ENCODE measurements around the gene TTLL7.
A peak's percentile ranks its signal among the peaks of the same experiment; 100 is the strongest.

The TTLL7 gene

DNA sequence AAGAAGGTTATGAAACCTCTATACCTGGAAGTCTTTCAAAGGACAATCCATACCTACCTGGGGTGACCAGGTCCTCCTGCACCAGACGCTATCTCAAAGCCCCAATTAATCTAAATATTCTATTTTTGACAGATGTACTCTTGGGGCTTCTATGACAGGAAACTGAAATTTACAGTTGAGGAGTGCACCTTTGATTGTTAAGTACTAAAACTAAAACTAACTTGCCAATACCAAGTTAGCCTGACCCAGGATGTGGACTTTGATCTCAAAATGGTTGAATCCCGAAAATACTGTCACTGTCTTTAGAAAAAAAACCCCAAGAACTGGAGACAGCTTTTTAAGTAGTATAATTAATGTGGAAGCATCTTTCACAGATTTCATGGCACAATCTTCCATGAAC lies 162.4 kb downstream of the TTLL7 start:
- ATAC-seq (replicated peaks) (no peak), DNase-seq (no peak)
- no peak overlapping the region for H3K27ac Mint-ChIP-seq
- H3K27me3 Mint-ChIP-seq = peaks cover 6 to 17% of the 10 kb centered on the region in 2 donors
- H3K36me3 Mint-ChIP-seq (ENCODE audit: insufficient read depth) = no peaks in the 10 kb centered on the region
- no peaks in the 10 kb centered on the region for H3K9me3 Mint-ChIP-seq
- H3K4me3 Mint-ChIP-seq = no peak overlapping the region
- no peaks in the 10 kb centered on the region for H3K4me1 Mint-ChIP-seq (ENCODE audit: low read depth in 2 of 2)

DNA sequence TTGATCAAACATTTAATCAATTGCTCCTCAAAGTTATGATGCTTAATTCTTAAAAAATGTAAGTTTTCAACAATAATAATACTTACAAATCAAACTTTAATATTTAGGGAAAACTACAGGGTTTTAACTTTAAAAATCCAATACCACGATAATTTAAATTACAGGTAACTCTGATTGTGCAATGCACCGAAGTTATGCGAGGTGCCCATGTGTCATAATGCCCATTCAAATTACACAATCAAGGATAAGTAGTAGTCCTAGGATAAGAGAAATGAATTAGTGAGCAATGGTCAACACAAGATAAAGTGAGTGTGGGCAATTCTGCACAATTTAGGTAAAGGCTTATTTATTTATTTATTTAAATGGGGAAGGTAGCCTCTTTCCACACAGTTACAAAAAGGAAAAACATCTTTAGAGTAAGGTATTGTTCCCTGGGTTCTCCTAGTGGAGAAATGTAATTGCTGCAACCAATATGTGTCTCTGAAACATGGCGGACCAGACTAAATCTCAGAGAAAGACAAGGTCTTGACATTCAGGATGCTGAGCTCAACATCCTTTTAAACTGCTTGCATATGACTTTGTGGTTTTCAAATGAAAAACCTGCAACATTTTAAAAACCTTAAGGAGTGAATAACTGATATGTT lies 164.2 kb downstream of the TTLL7 start:
- Mint-ChIP-seq H3K27ac (no peak overlapping the region), H3K36me3 (ENCODE audit: insufficient read depth) (no peaks in the 10 kb centered on the region), H3K9me3 (no peaks in the 10 kb centered on the region), H3K4me3 (no peak overlapping the region), H3K27me3 (peaks cover 8 to 27% of the 10 kb centered on the region in 2 donors), H3K4me1 (ENCODE audit: low read depth in 2 of 2) (no peaks in the 10 kb centered on the region)
- ATAC-seq (replicated peaks) (no peak), DNase-seq (no peak)

DNA sequence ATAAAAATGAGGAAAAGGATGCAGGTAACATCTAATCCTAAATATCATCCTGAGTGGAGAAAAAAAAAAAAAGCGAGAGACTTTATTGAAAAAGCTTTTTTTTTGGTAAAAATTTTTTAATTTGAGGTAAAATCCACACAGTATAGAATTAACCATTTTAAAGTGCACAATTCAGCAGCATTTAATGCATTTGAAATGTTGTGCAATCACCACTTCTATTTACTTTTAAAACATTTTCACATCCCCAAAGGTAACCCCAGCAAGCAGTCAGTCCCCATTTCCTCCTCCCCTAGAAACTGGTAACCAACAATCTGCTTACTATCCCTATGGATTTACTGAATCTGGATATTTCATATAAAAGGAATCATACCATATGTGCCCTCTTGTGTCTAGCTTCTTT lies 166.7 kb downstream of the TTLL7 start:
- no peak overlapping the region for H3K27ac Mint-ChIP-seq
- no peak overlapping the region for H3K4me3 Mint-ChIP-seq
- no peaks in the 10 kb centered on the region for H3K9me3 Mint-ChIP-seq
- no peaks in the 10 kb centered on the region for H3K4me1 Mint-ChIP-seq (ENCODE audit: low read depth in 2 of 2)
- DNase-seq (no peak), ATAC-seq (replicated peaks) (no peak)
- no peaks in the 10 kb centered on the region for H3K36me3 Mint-ChIP-seq (ENCODE audit: insufficient read depth)
- peaks cover 12 to 22% of the 10 kb centered on the region in 2 donors for H3K27me3 Mint-ChIP-seq

DNA sequence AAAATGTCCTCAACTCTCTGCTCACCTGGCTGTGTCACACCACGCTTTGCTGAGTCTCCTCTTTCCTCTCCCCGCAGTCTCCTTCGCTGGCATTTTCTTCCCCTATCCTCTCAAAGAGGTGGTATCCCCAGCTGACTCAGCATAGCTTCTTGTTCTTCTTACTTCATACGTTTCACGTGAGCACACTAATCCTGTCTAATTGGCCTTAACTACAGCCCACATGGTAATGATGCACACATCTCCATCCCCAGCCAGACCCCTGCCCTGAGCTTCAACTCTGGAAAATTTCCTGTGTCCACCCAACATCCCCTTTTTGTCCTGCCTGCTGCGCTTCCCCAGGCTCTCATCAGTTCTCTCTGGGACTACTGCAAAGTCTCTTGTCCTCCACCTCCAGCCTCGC lies 169.8 kb downstream of the TTLL7 start:
- no peaks in the 10 kb centered on the region for H3K36me3 Mint-ChIP-seq (ENCODE audit: insufficient read depth)
- ATAC-seq (replicated peaks) (no peak), DNase-seq (no peak)
- peaks cover 12 to 20% of the 10 kb centered on the region in 2 donors for H3K27me3 Mint-ChIP-seq
- no peak overlapping the region for H3K27ac Mint-ChIP-seq
- no peaks in the 10 kb centered on the region for H3K4me1 Mint-ChIP-seq (ENCODE audit: low read depth in 2 of 2)
- no peak overlapping the region for H3K4me3 Mint-ChIP-seq
- no peaks in the 10 kb centered on the region for H3K9me3 Mint-ChIP-seq

DNA sequence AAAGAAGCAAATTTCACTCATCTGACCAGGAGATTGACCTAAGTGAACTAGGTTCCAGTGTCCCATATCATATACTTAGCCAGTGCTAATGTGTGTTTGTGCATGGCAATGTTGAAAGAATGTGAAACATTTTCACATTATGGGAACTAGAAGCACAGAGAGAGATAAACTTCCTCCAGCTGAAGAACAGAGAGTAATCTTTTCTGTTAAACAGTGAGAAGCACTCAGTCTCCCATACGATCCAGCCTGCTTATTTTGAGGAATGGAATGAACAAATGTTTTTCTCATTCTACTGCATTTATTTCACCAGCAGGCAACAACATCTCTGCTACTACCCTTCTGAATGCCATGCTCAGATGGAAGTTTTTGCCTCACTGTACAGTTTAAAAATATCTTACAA lies 170.5 kb downstream of the TTLL7 start:
- Mint-ChIP-seq H3K4me3 (no peak overlapping the region), H3K27me3 (peaks cover 12 to 20% of the 10 kb centered on the region in 2 donors), H3K36me3 (ENCODE audit: insufficient read depth) (no peaks in the 10 kb centered on the region), H3K9me3 (peaks cover 2 to 5% of the 10 kb centered on the region in 2 donors), H3K4me1 (ENCODE audit: low read depth in 2 of 2) (no peaks in the 10 kb centered on the region), H3K27ac (no peak overlapping the region)
- ATAC-seq (replicated peaks) (no peak), DNase-seq (no peak)

DNA sequence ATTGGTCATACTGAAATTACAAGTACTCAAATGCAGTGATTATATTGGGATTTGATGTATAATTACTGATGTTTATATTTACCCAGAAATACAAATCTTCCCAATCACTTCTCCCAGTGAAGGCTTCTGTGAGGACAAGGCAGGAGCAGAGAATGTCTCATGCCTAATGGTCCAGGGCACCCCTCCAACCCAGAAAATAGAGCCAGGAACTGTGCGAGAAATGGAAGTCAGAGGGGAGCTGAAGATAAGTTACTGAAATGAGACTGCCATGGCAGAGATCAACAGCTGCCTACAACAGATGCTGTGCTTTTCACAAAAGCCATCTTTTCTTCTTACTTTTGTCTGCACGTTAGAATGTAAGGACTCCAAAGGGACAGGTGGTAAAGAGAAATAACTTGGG lies 171.2 kb downstream of the TTLL7 start:
- no peaks in the 10 kb centered on the region for H3K36me3 Mint-ChIP-seq (ENCODE audit: insufficient read depth)
- H3K9me3 Mint-ChIP-seq = peaks cover 2 to 6% of the 10 kb centered on the region in 2 donors
- H3K27ac Mint-ChIP-seq = no peak overlapping the region
- H3K27me3 Mint-ChIP-seq = peaks cover 12 to 20% of the 10 kb centered on the region in 2 donors
- ATAC-seq (replicated peaks) = no peak
- no peak for DNase-seq
- H3K4me1 Mint-ChIP-seq (ENCODE audit: low read depth in 2 of 2) = no peaks in the 10 kb centered on the region
- H3K4me3 Mint-ChIP-seq = no peak overlapping the region

DNA sequence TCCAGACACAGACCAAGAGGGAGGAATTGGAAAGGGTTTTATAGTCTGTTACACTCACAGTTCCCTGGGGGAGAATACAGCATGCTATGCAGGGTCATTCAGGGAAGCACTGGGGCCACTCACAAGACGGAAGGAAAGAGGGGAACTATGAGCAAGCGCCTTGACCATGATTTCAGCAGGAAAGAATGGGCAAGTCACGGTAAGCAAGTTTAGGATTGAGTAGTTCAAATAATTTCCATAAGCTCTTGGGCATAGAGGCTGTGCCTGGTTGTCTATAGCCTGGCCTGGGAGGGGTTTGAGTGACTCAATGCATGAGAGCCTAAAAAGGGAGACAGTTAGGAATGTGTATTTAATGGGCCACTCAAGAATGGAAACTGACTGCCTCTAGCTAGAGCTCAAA lies 176.7 kb downstream of the TTLL7 start:
- Mint-ChIP-seq H3K4me1 (ENCODE audit: low read depth in 2 of 2) (no peaks in the 10 kb centered on the region), H3K27me3 (peaks cover 9 to 25% of the 10 kb centered on the region in 2 donors), H3K36me3 (ENCODE audit: insufficient read depth) (no peaks in the 10 kb centered on the region), H3K9me3 (peaks cover 4 to 22% of the 10 kb centered on the region in 2 donors), H3K4me3 (no peak overlapping the region), H3K27ac (no peak overlapping the region)
- DNase-seq (no peak), ATAC-seq (replicated peaks) (no peak)

DNA sequence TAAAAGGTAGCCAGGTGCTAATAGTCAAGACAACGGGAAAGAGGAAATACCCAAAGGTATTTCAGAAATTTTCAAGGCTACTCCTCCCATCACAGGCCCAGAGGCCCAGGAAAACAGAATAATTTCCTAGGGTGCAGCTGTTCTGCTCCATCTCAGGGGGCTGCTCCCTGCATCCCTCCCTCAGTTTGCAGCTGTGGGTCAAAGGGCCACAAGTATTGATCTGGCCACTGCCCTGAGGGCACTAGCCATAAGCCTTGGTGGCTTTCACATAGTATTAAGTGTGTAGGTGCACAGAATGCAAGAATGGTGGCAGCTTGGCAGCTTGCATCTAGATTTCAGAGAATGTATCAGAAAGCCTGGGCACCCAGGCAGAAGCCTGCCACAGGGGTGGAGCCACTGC lies 179.5 kb downstream of the TTLL7 start:
- ATAC-seq (replicated peaks) (no peak), DNase-seq (no peak)
- Mint-ChIP-seq H3K4me3 (no peak overlapping the region), H3K27me3 (peaks cover 9 to 30% of the 10 kb centered on the region in 2 donors), H3K27ac (no peak overlapping the region), H3K36me3 (ENCODE audit: insufficient read depth) (no peaks in the 10 kb centered on the region), H3K9me3 (peaks cover 4 to 26% of the 10 kb centered on the region in 2 donors), H3K4me1 (ENCODE audit: low read depth in 2 of 2) (no peaks in the 10 kb centered on the region)

DNA sequence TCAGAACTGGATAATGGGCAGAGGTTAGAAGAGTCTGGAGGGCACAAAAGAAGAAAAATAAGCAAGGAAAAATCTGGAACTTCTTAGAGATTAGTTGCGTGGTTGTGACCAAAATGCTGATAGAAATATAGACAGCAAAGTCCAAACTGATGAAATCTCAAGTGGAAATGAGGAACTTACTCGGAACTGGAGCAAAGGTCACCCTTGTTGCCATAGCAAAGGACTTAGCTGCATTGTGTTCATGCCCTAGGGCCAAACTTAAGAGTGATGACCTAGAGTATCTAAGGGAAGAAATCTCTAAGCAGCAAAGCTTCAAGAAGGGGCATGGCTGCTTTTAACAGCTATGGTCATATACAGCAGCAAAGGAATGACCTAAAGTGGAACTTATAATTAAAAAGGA lies 180.0 kb downstream of the TTLL7 start:
- H3K36me3 Mint-ChIP-seq (ENCODE audit: insufficient read depth) = no peaks in the 10 kb centered on the region
- DNase-seq (no peak), ATAC-seq (replicated peaks) (peak; percentile 36)
- no peaks in the 10 kb centered on the region for H3K4me1 Mint-ChIP-seq (ENCODE audit: low read depth in 2 of 2)
- H3K4me3 Mint-ChIP-seq = no peak overlapping the region
- no peak overlapping the region for H3K27ac Mint-ChIP-seq
- H3K9me3 Mint-ChIP-seq = peaks cover 4 to 25% of the 10 kb centered on the region in 2 donors
- peaks cover 9 to 30% of the 10 kb centered on the region in 2 donors for H3K27me3 Mint-ChIP-seq

DNA sequence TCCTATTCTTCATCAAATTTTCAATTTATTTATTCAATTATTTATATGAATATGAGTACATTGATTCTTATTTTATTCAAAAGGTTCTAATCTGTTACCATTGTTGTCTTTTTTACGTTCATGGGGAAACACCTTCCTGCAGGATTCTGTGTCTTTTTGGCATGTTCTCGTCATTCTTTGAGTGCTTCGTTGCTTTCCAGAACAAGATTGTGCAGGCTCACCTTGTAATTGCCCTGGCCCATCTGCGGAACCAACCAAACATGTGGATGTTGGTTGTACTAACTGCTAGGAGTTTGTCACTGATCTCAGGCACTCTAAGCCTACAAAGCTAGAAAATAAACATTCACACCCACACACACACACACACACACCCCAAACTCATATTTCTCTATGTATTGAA lies 182.1 kb downstream of the TTLL7 start:
- no peak for DNase-seq
- ATAC-seq (replicated peaks) = no peak
- H3K9me3 Mint-ChIP-seq = peaks cover 2 to 20% of the 10 kb centered on the region in 2 donors
- no peaks in the 10 kb centered on the region for H3K4me1 Mint-ChIP-seq (ENCODE audit: low read depth in 2 of 2)
- peaks cover 9 to 30% of the 10 kb centered on the region in 2 donors for H3K27me3 Mint-ChIP-seq
- H3K4me3 Mint-ChIP-seq = no peak overlapping the region
- H3K36me3 Mint-ChIP-seq (ENCODE audit: insufficient read depth) = no peaks in the 10 kb centered on the region
- no peak overlapping the region for H3K27ac Mint-ChIP-seq

DNA sequence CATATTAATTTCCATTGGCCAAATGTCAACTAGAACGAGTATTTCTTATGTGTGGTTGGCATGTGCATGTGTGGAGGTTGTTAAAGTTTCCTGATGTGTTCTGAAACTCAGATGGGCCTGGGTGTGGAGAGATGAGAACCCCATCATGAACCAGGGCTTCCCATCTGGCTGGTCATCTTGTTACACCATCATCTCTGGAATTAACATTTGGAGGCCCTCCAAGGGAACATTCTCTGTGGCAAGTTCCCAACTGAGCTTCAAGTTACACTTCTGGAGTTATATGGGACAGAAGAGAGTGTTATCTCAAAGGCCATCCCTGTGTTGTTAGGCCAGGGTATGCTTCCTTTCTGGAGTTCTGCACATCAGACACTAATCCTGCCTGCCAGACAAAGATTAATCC lies 183.6 kb downstream of the TTLL7 start:
- ATAC-seq (replicated peaks) (no peak), DNase-seq (no peak)
- no peak overlapping the region for H3K4me3 Mint-ChIP-seq

More for the DNA sequence above, 183.6 kb downstream of the TTLL7 start:
- H3K9me3 Mint-ChIP-seq = peaks cover 2 to 20% of the 10 kb centered on the region in 2 donors
- H3K27me3 Mint-ChIP-seq = peaks cover 9 to 23% of the 10 kb centered on the region in 2 donors
- H3K36me3 Mint-ChIP-seq (ENCODE audit: insufficient read depth) = no peaks in the 10 kb centered on the region
- H3K27ac Mint-ChIP-seq = no peak overlapping the region
- no peaks in the 10 kb centered on the region for H3K4me1 Mint-ChIP-seq (ENCODE audit: low read depth in 2 of 2)

Measured in effector memory CD8-positive, alpha-beta T cell (primary cell).